T1000 (cell line): Measurements from ENCODE around the gene ELAC1.
"Not testable (repeated sequence)": the region's sequence is repeated elsewhere in the genome, so short reads cannot be mapped to it uniquely, and the experiment has no call there.

Experiments
- DNase-seq: peaks from one replicate; lab custom pipeline; 2025; ENCODE audit warnings: mixed read lengths; lab: John Stamatoyannopoulos, UW

ELAC1 gene

GRCh38 chr18:50972404-50972803, 4.6 kb downstream of the ELAC1 start:
- DNase-seq, result not testable (repeated sequence)

- DNase-seq, result no peak
Observed at GRCh38 chr18:50973367-50974126, 5.7 kb downstream of the ELAC1 start.

- no peak for DNase-seq
Observed at GRCh38 chr18:50977037-50977760, 9.4 kb downstream of the ELAC1 start.

DNA sequence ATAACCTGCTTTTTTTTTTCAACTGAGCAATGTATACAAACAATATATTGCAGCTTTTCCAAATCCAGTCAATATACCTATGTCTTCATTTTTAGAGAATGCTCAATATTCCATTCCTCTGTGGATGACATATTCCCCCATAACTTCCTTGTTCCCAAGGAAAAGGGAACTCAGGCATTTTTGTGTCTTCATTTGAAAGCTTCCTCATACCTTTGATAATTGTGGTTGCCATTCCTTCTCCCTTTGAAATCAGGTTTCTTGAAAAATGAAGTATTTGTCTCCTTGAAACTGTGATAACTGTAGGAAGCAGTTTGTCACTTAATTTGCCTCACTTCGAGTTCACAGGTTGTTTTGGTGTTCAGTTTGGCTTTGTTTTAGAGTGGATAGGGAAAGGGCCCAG, 13.5 kb downstream of the ELAC1 start:
- no peak for DNase-seq

DNA sequence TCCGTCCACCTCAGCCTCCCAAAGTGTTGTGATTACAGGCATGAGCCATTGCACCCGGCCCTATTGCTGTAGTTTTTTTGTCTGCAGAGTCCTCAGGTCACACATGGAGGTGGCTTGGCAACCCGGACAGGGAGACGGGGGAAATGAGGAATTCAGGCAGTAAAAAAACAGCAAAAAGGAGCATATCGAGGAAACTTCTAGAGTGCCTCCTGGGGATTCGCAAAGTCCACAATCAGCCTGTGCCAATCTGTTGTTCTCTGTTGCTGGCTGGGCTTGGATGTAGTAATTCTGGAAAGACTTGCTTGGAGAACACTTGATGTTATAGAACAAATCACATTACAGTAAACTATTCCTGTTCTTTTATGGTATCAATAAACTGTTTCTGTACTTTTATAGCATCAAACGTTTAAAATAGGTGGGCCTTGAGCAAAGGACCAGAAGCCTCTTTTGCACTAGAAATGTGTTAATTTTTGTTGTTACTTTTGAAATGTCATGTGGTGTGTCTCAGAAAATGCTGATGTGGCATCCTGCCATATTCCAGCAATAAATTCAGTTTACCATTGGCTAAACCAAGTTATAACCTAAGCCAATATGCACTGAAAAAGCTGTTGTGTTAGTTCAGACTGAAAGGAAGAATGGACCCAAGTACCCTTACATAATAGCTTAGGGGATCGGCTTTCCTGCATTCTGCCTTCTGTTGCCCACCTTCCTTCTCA, 14.4 kb downstream of the ELAC1 start:
- no peak for DNase-seq

GRCh38 chr18:50982802-50983179, 15.0 kb downstream of the ELAC1 start:
- no peak for DNase-seq

- DNase-seq, result no peak
Observed at GRCh38 chr18:50986360-50987087, 18.7 kb downstream of the ELAC1 start.

DNA sequence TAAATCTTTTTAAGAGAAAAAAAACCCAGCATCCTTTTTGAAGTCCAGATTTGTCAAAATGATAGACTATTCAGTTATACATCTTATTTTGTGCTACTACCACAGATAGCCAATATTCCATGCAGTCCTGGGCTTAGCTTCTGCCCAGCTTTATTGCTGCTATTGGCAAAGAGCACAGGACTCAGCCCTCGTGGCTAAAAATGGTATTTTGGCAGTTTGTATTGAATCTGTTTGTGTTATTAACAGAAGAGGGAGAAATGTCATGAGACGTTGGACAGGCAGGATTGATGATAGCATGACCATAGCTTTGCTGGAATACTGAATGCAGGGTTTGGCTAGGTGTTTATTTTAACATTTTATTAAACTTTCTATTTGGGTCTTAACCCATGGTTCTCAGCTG, 19.4 kb downstream of the ELAC1 start:
- DNase-seq, result no peak

DNA sequence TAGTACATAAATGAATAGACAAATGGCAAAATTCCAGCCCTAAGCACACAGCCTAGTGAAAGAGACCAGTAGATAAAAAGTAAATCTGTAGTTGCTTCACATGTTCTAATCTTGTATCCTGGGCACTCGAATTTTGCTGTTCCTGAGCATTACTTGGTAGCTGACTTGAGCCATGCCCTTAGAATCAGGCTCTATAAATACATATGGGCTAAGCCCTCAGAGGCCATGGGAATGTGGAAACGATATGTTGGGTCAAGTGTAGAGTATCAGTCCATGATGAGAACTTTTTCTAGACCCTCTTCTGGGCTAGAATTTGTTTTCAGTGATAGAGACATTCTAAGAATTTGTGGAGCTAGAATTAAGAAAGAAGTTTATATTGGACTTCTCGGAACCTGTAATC, 21.9 kb downstream of the ELAC1 start:
- no peak for DNase-seq

- no peak for DNase-seq
Observed at GRCh38 chr18:50992351-50992762, 24.5 kb downstream of the ELAC1 start.

DNA sequence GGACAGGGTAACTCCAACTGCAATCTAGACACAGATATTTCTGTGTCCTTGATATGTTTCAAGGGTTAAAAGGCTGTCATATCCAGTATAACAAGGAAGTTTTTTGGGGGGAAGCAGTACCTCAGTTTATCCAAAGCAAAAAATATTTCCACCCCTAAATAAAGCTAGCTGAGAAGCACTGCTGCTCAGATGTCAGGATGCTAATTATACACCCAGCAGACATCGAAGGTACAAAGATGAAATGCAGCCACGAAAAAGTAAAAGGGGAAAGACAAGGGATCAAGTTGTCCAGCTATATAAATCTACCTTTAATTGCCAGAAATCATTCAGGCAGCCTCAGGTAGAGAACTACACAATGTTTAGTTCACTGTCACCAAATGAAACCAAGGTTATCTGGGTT, 26.2 kb downstream of the ELAC1 start:
- DNase-seq, result no peak

DNA sequence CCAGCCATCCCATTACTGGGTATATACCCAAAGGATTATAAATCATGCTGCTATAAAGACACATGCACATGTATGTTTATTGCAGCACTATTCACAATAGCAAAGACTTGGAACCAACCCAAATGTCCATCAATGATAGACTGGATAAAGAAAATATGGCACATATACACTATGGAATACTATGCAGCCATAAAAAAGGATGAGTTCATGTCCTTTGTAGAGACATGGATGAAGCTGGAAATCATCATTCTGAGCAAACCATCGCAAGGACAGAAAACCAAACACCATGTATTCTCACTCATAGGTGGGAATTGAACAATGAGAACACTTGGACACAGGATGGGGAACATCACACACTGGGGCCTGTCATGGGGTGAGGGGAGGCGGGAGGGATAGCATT, 35.3 kb downstream of the ELAC1 start:
- not testable (repeated sequence) for DNase-seq

- no peak for DNase-seq
Observed at GRCh38 chr18:51006061-51006818, 38.4 kb downstream of the ELAC1 start.

DNA sequence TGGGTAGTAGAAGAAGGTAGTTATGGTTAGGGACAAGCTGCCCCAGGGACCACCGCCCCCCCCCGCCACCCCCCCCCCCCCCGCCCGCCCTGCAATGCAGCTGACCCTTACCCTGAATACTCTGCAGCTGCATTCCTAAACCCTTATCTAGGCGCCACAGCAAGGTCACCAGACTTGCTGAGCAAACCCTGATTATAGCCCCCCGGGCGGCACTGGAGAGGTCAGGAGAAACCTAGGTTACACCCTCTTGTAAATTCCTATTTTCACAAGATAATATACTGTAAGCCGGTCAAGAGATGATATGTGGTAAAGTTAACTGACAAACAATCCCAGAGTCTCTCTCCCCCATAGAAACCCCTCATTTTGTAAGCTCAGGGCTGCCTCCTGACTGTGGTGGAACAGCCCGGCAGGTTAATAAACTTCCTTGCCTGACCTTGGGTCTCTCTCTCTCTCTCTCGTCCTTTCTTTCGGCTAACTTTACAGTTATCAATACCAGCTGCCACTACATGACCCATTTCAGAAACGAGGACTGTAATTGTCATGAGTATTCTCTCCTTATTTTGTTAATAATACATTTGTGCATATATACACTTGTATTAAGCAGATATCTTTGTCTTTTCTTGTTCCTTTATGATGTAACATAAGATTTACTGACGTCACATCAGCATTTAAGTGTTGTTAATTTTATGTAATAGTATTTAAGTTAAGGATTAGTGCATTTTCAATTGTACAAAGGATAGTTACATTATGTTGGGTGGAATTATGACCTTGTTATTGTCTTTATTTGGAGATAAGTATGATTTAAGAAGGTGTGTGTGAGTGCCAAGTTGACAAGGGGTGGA, 39.3 kb downstream of the ELAC1 start:
- DNase-seq, result no peak

DNA sequence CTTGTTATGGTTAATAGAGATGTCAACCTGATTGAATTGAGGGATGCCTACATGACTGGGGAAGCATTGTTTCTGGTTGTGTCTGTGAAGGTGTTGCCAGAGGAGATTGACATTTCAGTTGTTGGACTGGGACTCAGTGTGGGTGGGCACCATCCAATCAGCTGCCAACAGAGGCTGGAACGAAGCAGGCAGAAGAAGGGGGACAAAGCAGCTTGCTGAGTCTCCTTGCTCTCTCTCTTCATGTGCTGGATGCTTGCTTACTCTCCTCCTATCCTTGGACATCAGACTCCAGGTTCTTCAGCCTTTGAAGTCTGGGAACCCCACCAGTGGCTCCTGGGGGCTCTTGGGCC, 39.9 kb downstream of the ELAC1 start:
- DNase-seq, result no peak

GRCh38 chr18:51009072-51009471, 41.2 kb downstream of the ELAC1 start:
- no peak for DNase-seq

- no peak for DNase-seq
Observed at GRCh38 chr18:51010218-51010617, 42.4 kb downstream of the ELAC1 start.

- no peak for DNase-seq
Observed at GRCh38 chr18:51011709-51012108, 43.9 kb downstream of the ELAC1 start.

DNA sequence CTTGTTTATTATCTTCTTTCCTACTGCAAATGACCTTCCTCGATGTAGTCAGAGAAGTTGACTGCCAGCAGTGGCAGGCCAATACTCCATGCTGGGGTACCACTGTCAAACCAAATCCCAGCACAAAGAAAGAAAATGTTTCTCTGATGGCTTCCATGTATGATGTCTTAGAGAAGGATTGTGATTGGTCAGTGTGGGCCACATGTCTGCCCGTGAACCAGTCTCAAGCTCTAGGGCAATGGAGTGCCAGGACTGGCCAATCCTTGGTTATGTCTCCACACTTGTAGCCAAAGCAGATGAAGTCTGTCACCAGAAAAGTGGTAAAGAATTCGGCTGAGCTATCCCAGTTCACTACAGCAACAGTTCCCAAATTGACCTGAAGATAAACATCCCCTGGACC, 44.6 kb downstream of the ELAC1 start:
- no peak for DNase-seq

DNA sequence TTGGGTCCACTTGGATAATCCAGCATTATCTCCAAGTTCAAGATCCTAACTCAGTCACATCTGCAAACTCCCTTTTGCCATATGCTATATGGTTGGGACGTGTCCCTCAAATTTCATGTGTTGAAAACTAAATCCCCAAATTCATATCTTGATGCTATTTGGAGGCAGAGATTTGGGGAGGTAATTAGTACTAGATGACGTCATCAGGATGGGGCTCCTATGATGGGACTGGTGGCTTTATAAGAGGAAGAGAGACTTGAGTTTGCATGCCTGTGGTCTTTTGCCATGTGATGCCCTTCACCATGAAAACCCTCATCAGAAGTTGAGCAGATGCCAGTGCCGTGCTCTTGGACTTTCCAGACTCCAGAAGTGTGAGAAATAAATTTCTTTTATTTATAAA, 45.4 kb downstream of the ELAC1 start:
- DNase-seq, result no peak
